Measurements from ENCODE around the gene VTCN1. TPM values are rescaled to one million over a fixed set of nuclear protein-coding genes. Genes with fewer than 3 reads are reported as not detected.
A peak's percentile ranks its signal among the peaks of the same experiment; 100 is the strongest.
"Not testable (repeated sequence)": the region's sequence is repeated elsewhere in the genome, so short reads cannot be mapped to it uniquely, and the experiment has no call there.

The VTCN1 gene, protein sequence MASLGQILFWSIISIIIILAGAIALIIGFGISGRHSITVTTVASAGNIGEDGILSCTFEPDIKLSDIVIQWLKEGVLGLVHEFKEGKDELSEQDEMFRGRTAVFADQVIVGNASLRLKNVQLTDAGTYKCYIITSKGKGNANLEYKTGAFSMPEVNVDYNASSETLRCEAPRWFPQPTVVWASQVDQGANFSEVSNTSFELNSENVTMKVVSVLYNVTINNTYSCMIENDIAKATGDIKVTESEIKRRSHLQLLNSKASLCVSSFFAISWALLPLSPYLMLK
- not detected for total RNA-seq
- long read RNA-seq, partial matches to known transcripts: 0 of 3 reads
- long read RNA-seq, other reads (novel, unspliced or antisense): 3 of 3 reads

- ATAC-seq: peak in 1 of 2 donors; percentile 30
- DNase-seq: no peak
- intact Hi-C loops (cut with DNase I): no loop called here
Observed at GRCh38 chr1:117210831-117211261, at the start of gene VTCN1. TSS of gene VTCN1 (minus strand) at chr1:117210927. CDS start at chr1:117210855, 72 bp downstream.

DNA sequence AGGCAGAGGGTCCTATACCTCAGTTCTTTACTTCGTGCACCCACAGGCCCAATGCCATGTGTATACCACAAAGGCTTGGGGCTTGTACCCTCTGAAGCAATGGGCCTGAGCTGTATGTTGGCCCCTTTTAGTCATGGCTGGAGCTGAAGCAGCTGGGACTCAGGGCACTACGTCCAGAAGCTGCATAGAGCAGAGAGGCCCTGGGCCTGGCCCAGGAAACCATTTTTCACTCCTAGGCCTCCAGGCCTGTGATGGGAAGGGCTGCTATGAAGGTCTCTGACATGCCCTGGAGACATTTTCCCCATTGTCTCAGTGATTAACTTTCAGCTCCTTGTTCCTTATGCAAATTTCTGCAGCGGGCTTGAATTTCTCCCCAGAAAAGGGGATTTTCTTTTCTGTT, 48.1 kb upstream of the VTCN1 start:
- intact Hi-C loops (cut with DNase I): no loop called here
- DNase-seq (no peak), ATAC-seq (no peak)

GRCh38 chr1:117258075-117258474, 47.3 kb upstream of the VTCN1 start:
- DNase-seq; intact Hi-C loops (cut with DNase I); ATAC-seq: not testable (repeated sequence)

- ATAC-seq: no peak
- DNase-seq: no peak
- intact Hi-C loops (cut with DNase I): no loop called here
Observed at GRCh38 chr1:117257291-117257690, 46.6 kb upstream of the VTCN1 start.

- ATAC-seq (peak in 1 of 2 donors; percentile 32), DNase-seq (no peak)
- intact Hi-C loops (cut with DNase I): no loop called here
Observed at GRCh38 chr1:117250061-117250606, 39.4 kb upstream of the VTCN1 start.

DNA sequence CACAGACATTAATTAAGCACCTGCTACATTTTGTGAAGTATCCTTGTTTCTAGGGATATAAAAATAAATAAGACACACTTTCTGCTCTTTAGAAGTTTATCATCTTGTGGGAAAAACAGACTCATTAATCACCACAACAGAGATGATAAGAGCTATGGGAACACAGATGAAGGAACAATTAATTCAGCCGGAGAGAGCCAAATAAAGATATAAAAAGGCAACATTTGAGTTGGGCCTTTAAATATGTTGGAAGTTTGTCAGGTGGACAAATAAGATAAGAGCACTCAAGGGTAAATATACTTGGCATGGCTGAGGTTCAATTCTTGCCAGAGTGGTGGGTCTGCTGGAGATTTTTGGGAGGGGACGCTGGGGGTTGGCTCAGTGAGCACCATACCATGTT, 34.2 kb upstream of the VTCN1 start:
- DNase-seq: no peak
- ATAC-seq: no peak
- intact Hi-C loops (cut with DNase I): no loop called here

- intact Hi-C loops (cut with DNase I): no loop called here
- ATAC-seq (no peak), DNase-seq (no peak)
Observed at GRCh38 chr1:117244306-117244705, 33.6 kb upstream of the VTCN1 start.

GRCh38 chr1:117241512-117241911, 30.8 kb upstream of the VTCN1 start:
- DNase-seq: no peak
- intact Hi-C loops (cut with DNase I): no loop called here
- no peak for ATAC-seq

- no peak for DNase-seq
- intact Hi-C loops (cut with DNase I): no loop called here
- ATAC-seq: no peak
Observed at GRCh38 chr1:117240547-117240946, 29.8 kb upstream of the VTCN1 start.

DNA sequence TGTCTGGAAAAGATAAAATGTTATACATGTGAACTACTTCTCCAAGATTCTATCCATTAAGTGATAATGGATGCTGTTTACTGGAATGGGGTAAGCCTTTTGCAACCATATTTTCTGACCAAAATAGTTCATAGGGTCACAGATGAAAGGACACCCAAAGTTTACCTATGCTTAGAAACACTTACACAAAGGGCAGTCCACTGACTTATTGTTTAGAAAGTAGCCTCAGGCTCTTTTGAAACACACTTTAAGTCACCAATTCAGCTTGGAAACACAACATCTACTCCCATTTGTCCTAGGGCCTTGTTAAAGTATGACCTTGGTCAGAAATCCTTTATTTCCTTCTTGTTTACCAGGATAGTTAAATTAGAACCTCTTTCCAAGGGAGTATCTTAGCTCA, 28.7 kb upstream of the VTCN1 start:
- intact Hi-C loops (cut with DNase I): loop anchor here in 1 of 2 donors (10.0 kb wide), 1 partner anchor 115 kb away; the partner anchor contains the start of gene TRIM45
- ATAC-seq: no peak
- no peak for DNase-seq

GRCh38 chr1:117237726-117238381, 27.1 kb upstream of the VTCN1 start:
- no peak for DNase-seq
- intact Hi-C loops (cut with DNase I): loop anchor here in 1 of 2 donors (10.0 kb wide), 1 partner anchor 113 kb away; the partner anchor contains the start of gene TRIM45
- ATAC-seq: peak; percentile 61 to 80

DNA sequence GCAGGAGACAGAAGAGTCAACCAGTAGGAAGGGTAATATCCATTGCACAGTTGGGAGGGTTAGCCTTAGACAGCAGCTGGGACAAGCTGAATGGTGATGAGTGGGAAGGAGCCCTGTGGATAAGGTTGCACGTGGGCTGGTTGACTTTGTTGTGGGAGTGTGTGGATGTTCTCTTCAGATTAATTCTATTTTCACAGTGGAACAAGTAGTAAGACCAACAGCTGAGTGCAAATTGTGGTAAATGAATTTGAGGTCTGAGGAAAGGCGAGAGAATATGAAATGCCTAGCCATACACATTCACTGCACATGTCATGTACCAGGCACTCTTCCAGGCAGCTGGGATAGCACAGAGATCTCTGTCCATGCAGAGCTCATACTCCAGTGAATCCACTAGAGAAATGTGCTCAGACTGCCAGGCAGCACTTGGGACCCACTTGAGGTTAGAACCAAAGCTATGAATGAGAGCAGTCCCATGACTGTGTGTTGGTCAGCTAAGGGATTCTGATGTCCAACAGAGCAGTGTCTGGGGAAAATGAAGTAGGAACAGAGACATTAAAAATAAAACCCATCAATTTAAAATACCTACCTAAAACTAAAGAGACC, 25.2 kb upstream of the VTCN1 start:
- intact Hi-C loops (cut with DNase I): loop anchor here in 1 of 2 donors (10.0 kb wide), 1 partner anchor 111 kb away; the partner anchor contains the start of gene TRIM45
- ATAC-seq: peak; percentile 23 to 76
- DNase-seq: peak; percentile 41

- DNase-seq (no peak), ATAC-seq (peak; percentile 49 to 56)
- intact Hi-C loops (cut with DNase I): loop anchor here in 1 of 2 donors (10.0 kb wide), 1 partner anchor 108 kb away; the partner anchor contains the start of gene TRIM45
Observed at GRCh38 chr1:117232531-117232930, 21.8 kb upstream of the VTCN1 start.

- DNase-seq (no peak), ATAC-seq (peak; percentile 45 to 53)
- intact Hi-C loops (cut with DNase I): loop anchor here in 1 of 2 donors (10.0 kb wide), 1 partner anchor 107 kb away; the partner anchor contains the start of gene TRIM45
Observed at GRCh38 chr1:117231748-117232373, 21.1 kb upstream of the VTCN1 start.

GRCh38 chr1:117231312-117231711, 20.6 kb upstream of the VTCN1 start:
- intact Hi-C loops (cut with DNase I): loop anchor here in 1 of 2 donors (10.0 kb wide), 1 partner anchor 107 kb away; the partner anchor contains the start of gene TRIM45
- DNase-seq (no peak), ATAC-seq (no peak)

DNA sequence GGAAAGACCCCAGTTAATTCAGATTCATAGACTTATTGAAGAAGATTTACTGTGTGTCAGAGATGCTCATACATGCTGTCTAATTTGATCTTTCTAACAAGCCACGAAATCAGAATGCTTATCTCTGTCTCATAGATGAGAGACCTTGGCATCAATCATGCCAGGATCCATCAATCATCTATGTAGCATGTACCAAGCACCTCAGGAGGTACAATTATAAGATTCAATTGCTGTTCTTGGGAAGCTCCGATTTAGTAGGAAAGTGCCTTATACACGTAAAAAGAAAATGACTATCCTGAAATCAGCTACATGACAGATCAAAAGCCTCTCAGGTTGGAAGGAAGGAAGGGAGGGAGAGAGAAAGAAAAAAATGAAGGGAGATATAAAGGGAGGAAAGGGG, 18.5 kb upstream of the VTCN1 start:
- intact Hi-C loops (cut with DNase I): no loop called here

GRCh38 chr1:117225931-117226330, 15.2 kb upstream of the VTCN1 start:
- DNase-seq (no peak), ATAC-seq (no peak)
- intact Hi-C loops (cut with DNase I): no loop called here

More for the DNA sequence above, 18.5 kb upstream of the VTCN1 start:
- ATAC-seq (no peak), DNase-seq (no peak)

GRCh38 chr1:117216718-117217117, 6.0 kb upstream of the VTCN1 start:
- intact Hi-C loops (cut with DNase I): no loop called here
- peak in 1 of 2 donors; percentile 41 for ATAC-seq
- DNase-seq: no peak
